Bronchial epithelial cell (primary cell): ENCODE data around the gene KCTD5. TPM values are rescaled to one million over a fixed set of nuclear protein-coding genes. Genes with fewer than 3 reads are reported as not detected.
"Not testable (repeated sequence)": the region's sequence is repeated elsewhere in the genome, so short reads cannot be mapped to it uniquely, and the experiment has no call there.

Experiments used
- DNase-seq: peaks from one replicate; pipeline ENCODE4 v3.0.0-alpha.2; 2010; ENCODE audit warnings: low read depth
- FAIRE-seq: peaks from 2 replicates; lab custom pipeline; 2011; peaks lifted over from hg19 to GRCh38; lab: Jason Lieb, UNC
- H3K27me3 ChIP-seq: 2 replicates; pipeline ENCODE4 v1.5.1; 2011; ENCODE audit warnings: low read length; ENCODE audit not compliant: control insufficient read depth, insufficient read depth
- H3K36me3 ChIP-seq: 2 replicates; pipeline ENCODE4 v1.5.1; 2011; ENCODE audit warnings: low read length; ENCODE audit not compliant: control insufficient read depth, insufficient read depth
- H3K4me3 ChIP-seq: 2 replicates; pipeline ENCODE4 v1.5.1; 2011; ENCODE audit warnings: mild to moderate bottlenecking, low read depth, low read length, control low read depth
- total RNA-seq: library from RNA; depleted of rRNA; stranded (reverse); fragments of >200 nt; gene quantifications from 2 replicates; pipeline ENCODE4 v1.2.1, GENCODE V29; 2014
- TF ChIP-seq, protein P1 (sequence below): IDR thresholded peaks from 2 replicates; pipeline ENCODE4 v1.5.1; 2011; ENCODE audit warnings: mild to moderate bottlenecking, moderate library complexity, low read length, control low read depth, inconsistent platforms; ENCODE audit not compliant: insufficient read depth, severe bottlenecking

The KCTD5 gene
- total RNA-seq, 1 donor from 2014 or later: 28.4 TPM

DNA sequence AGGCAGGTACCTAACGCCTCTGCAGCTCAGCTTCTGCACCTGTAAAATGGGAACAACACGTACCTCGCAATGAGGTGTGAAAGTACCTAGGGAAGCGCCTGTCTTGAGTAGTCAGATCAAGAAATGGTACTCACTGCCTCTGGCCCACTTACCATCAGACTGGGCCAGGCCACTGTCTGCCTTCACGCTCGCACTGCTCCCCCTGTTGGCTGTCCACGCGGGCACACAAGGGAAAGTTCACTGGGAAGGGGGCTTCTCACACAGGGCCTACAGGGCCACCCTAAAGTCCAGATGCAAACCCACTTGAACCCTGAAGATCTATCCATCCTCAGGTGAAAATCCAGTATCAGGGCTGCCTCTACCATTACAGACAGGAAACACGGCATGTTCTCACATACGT is 11.1 kb upstream of the KCTD5 start:
- TF ChIP-seq, protein P1, sequence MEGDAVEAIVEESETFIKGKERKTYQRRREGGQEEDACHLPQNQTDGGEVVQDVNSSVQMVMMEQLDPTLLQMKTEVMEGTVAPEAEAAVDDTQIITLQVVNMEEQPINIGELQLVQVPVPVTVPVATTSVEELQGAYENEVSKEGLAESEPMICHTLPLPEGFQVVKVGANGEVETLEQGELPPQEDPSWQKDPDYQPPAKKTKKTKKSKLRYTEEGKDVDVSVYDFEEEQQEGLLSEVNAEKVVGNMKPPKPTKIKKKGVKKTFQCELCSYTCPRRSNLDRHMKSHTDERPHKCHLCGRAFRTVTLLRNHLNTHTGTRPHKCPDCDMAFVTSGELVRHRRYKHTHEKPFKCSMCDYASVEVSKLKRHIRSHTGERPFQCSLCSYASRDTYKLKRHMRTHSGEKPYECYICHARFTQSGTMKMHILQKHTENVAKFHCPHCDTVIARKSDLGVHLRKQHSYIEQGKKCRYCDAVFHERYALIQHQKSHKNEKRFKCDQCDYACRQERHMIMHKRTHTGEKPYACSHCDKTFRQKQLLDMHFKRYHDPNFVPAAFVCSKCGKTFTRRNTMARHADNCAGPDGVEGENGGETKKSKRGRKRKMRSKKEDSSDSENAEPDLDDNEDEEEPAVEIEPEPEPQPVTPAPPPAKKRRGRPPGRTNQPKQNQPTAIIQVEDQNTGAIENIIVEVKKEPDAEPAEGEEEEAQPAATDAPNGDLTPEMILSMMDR: peak; percentile 25
- not testable (repeated sequence) for H3K36me3 ChIP-seq, H3K4me3 ChIP-seq, FAIRE-seq, H3K27me3 ChIP-seq, DNase-seq

DNA sequence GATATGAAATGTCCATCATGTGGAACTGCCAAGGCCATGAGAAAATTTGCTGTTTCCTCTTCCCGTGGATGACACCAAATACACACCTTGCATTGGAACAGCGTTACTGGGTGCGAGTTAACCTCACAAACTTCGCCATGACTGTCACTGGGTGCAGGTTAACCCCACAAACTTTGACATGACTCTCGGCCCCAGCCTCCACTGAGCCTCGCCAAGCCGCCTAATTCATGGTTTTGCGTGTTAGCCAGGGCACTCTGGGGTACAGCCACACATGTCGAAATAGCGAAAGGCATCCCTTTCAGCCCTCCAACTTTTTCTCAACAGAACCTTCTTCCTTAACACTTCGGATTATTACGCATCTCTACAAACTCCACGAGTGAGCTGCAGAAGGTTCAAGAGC is 10.6 kb upstream of the KCTD5 start:
- Histone ChIP-seq H3K27me3 (no peaks in the 10 kb centered on the region), H3K36me3 (no peaks in the 10 kb centered on the region), H3K4me3 (no peak overlapping the region)
- FAIRE-seq (no peak), DNase-seq (no peak)
- TF ChIP-seq, protein P1: no peak

DNA sequence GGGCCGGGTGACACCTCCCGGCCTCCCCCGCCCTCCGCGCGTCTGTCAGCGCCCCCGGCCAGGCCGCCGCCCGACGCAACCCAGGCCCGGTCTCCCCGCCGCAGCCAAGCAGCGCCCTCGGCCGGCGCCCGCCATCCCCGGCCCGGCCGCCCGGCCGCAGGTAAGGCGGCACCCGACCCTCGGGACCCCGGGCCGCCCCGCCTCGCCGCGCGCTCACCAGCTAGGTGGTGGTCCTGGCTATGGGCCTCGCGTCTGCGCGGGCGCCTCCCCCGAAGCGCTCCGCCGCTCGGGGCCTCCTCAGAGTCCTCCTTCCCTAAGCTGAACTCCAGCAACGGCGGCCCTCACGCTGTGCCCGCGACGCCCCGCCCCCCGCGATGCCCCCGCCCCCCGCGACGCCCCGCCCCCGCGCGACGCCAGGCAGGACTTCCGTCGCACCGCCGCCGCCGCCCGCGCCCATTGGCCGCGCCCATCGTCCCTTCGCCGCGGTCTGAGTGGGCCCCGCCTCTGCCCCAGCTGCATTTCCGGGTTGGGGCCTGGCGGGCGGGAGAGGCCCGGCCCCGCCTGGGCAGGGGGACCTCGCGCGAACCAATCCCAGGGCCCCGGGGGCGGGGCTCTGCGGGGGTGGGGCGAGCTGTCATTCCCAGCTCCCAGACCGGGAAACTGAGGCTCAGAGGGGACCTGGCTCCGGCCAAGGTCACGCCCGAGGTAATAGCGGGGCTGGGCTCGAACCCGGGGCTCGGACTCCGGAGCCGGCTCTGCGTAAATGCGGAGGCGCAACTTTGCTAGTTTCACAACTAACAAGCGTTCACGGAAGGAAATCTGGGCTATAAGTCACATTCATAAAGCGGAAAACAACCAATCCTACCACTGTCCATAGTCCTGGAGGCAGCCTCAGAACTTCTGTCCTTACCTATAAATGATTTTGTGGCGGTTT is 9.0 kb upstream of the KCTD5 start:
- DNase-seq (peak; percentile 76), FAIRE-seq (no peak)
- TF ChIP-seq, protein P1: no peak
- Histone ChIP-seq H3K36me3 (no peaks in the 10 kb centered on the region), H3K4me3 (peak overlapping the region; percentile 56), H3K27me3 (no peaks in the 10 kb centered on the region)

DNA sequence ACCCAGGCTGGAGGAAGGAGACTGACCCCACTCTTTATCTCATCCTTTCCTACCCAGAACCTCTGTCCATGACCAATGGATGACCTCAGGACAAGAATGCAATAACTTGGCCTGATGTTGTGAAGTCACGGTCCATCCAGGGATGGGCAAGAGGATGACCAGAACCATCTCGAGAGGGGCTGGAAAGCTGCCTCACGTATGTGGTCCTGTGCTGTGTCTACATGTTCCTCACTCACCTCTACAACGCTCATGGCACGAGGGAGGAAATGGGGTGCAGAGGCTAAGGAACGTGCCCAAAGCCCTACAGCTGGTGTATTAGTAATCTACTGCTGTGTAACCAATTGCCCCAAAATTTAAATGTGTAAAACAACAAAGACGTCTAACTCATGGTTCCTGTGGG is 7.3 kb upstream of the KCTD5 start:
- DNase-seq (no peak), FAIRE-seq (no peak)
- Histone ChIP-seq H3K36me3 (no peaks in the 10 kb centered on the region), H3K4me3 (no peak overlapping the region), H3K27me3 (no peaks in the 10 kb centered on the region)
- TF ChIP-seq, protein P1: no peak

DNA sequence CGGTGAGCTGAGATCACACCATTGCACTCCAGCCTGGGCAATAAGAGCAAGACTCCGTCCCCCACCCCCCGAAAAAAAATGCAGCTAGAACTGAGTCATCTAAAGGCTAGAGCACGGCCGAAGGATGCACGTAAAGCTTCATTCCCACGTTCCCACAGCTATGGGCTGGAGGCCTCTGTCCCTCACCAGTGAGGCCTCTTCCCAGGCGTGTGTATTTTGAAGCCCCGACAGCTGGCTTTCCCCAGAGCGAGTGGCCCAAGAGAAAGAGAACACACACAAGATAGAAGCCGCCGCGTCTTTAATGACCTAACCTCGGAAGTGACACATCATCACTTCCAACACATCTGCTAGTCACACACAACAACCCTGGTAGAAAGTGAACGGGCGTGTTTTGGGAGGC is 6.6 kb upstream of the KCTD5 start:
- Histone ChIP-seq H3K27me3 (no peaks in the 10 kb centered on the region), H3K36me3 (no peaks in the 10 kb centered on the region), H3K4me3 (no peak overlapping the region)
- no peak for FAIRE-seq
- DNase-seq: no peak
- TF ChIP-seq, protein P1: no peak

DNA sequence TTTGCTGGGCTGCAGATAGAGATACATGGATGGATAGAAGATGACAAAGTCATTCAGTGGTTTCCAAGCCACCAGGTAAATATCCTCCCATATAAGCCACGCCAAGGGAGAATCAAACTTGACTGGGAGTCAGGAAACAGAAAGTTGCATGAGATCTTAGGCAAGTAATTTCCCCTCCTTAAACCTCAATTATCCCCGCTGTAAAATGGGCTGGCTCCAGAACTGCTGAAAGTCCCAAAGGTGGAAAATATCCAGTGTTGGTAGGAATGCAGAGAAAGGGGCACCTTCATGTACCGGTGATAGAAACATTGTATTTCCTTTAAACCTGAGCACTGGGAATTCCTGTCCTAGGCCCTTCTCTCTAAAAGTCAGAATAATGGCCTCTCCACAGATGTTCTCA is 5.4 kb upstream of the KCTD5 start:
- not testable (repeated sequence) for FAIRE-seq, H3K36me3 ChIP-seq, H3K4me3 ChIP-seq

DNA sequence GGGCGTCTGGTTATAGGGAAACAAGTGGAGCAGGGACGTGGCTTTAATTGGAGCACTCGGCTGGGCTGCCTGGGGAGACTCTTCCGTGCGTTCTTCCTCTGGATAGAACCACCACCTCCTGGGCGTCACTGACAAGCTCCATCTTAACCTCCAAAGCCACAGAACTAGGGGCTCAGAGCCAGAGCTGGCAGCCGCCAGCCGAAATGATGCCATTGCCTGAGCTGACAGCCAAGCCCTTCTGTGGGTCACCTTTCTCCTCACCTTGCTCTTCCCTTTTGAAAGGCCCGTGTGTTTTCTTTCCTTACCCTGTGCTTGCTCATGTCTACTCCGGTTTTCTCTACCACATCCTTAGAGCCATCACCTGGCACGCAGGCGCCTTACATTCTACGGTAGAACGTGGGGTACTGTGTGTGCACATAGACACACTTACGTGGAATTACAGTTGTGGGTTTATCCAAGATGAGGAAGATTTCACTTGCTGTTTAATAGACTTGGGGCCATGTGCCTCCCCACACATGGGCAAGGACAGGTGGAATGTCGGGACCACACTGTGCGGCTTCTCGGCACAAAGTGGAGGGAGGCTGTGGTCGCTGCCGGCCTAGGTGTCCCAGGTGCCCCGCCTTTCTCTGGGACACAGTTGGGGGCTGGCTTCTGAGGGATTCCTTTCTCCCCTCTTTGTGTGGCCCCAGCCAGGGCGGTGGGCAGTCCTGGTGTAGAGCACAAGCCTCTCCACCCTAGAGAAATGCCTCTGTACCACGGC is 3.9 kb upstream of the KCTD5 start:
- not testable (repeated sequence) for DNase-seq

More for the DNA sequence above, 5.4 kb upstream of the KCTD5 start:
- DNase-seq, H3K27me3 ChIP-seq: not testable (repeated sequence)

DNA sequence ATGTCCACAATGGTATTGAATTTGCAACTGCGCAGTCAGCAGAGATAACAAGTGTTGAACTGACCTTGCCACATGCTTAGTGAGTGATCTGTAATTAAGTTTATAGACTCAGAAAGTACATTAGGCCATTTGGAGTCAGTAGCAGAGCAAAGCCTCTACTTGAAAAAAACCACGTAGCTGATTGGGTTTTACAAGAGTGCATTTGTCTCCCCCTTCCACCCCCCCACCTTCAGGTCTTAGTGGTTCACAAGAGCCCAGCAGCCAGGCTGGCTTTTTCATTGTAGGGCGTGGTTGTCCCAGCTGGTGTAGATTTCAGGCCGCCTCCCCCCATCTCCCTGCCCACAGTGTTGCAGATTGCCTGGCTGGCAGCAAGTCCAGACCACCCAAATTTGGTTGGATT is 2.4 kb upstream of the KCTD5 start:
- DNase-seq, H3K36me3 ChIP-seq, H3K4me3 ChIP-seq, FAIRE-seq, H3K27me3 ChIP-seq: not testable (repeated sequence)

More for the DNA sequence above, 3.9 kb upstream of the KCTD5 start:
- H3K4me3 ChIP-seq, H3K36me3 ChIP-seq, FAIRE-seq, H3K27me3 ChIP-seq: not testable (repeated sequence)

DNA sequence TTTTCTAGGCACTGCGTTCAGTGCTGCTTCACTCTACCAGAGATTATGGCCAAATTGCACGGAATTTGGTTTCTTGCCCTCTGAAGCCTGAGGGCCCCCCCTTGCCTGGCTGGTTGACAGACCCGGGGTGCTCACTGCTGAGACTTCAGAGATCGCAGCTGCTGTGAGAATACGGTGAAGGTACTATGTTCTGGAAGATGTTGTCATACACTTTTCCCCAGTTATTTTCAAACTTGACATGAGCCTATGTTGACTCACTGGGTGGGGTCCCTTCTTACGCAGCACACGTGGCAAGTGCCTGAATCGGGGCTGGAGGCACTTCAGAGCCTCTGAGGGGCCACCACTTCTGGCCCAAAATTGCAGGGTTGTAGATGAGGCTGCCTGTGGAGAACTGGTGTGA is 2.0 kb upstream of the KCTD5 start:
- FAIRE-seq: not testable (repeated sequence)

More for the DNA sequence above, 2.0 kb upstream of the KCTD5 start:
- peak; percentile 38 for DNase-seq
- H3K4me3 ChIP-seq, H3K36me3 ChIP-seq, H3K27me3 ChIP-seq: not testable (repeated sequence)
